H1 (cell line): Measurements from ENCODE around the gene P2RY8. TPM values are rescaled to one million over a fixed set of nuclear protein-coding genes. Genes with fewer than 3 reads are reported as not detected.

Source experiments
- BCL11A ChIP-seq, 2 experiments: IDR thresholded peaks; one replicate each; pipeline ENCODE4 v1.6.1; 2011; ENCODE audit warnings: low read depth in 2 of 2, low read length in 2 of 2, mild to moderate bottlenecking in 2 of 2
- GTF2F1 ChIP-seq: IDR thresholded peaks from 2 replicates; pipeline ENCODE4 v1.6.1; 2012; ENCODE audit warnings: low read depth, low read length, improper control_type of control experiment, borderline replicate concordance
- JUND ChIP-seq: IDR thresholded peaks from 2 replicates; pipeline ENCODE4 v1.6.1; 2011; ENCODE audit warnings: mild to moderate bottlenecking, improper control_type of control experiment, low read length
- KDM5A ChIP-seq: fragments of 200-600 bp; IDR thresholded peaks from 2 replicates; pipeline ENCODE4 v1.7.1; 2012; ENCODE audit warnings: mild to moderate bottlenecking, low read length, inconsistent platforms, mixed read lengths
- MAFK ChIP-seq: IDR thresholded peaks from 2 replicates; pipeline ENCODE4 v1.6.1; 2012; ENCODE audit warnings: low read depth, mild to moderate bottlenecking, improper control_type of control experiment, low read length
- polyA plus RNA-seq, 7 experiments: library from polyadenylated mRNA; depleted of rRNA in 3 of 7; stranded (reverse) in 5 of 7; unstranded in 2 of 7; fragments of >200 nt in 5 of 7; fragments of 200-250 nt in 2 of 7; gene quantifications; 1 replicate in 5 of 7; 2 replicates in 1 of 7; 4 replicates in 1 of 7; pipeline versions ENCODE4 v1.2.1 to v1.2.3, GENCODE V29; 2011 to 2013; ENCODE audit warnings: missing spikeins in 2 of 7, mixed read lengths in 2 of 7
- total RNA-seq: library from RNA; stranded (reverse); fragmentation: NEBNext Ultra II Directional; extraction: Animal tissue kit (Norgen Biotek cat#: 25700); gene quantifications from 2 replicates; pipeline ENCODE4 v1.2.1, GENCODE V29; 2021
- TF ChIP-seq, protein P1 (sequence below): IDR thresholded peaks from 2 replicates; pipeline ENCODE4 v1.6.1; 2011; ENCODE audit warnings: low read length, improper control_type of control experiment
- TF ChIP-seq, protein P2 (sequence below): IDR thresholded peaks from 2 replicates; pipeline ENCODE4 v1.6.1; 2012; ENCODE audit warnings: inconsistent platforms

Gene P2RY8
- total and polyA plus RNA-seq, 2 of the 8 experiments (the other 6 are each of a cell fraction or from before 2014, with no cell fraction given), result 0.09 to 0.15 TPM

DNA sequence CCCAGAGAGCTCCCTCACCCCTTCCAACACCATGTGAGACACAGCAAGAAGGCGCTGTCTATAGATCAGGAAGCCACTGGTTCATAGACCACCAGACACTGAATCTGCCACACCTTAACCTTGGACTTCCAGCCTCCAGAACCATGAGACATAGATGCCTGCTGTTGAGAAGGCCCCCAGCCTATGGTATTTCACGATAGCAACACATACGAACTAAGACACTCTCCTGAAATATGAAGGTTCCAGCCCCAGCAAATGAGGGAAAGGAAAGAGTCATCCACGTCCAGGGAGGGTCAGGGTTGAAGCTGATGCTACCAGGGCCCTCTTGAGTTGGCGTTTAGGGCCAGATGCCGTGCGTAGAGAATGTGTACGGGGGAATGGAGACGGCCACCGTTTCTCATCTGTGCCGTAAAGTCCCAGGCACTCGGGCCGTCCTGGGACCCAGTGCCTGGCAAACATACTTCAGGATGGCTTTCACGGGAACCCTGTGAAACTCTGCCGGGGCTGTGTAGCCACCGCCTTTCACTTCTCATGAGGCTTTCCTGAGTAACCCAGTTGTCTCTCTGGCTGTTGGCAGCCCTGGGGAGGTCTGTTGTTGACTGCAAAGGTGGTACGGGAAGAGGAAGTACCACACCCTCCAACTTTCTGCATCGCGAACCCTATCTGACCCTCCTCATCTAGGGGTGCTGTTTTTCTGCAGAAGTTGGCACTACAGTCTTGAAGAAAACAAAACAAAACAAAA is 17.7 kb upstream of the P2RY8 start (continued):
- TF ChIP-seq, protein P1, sequence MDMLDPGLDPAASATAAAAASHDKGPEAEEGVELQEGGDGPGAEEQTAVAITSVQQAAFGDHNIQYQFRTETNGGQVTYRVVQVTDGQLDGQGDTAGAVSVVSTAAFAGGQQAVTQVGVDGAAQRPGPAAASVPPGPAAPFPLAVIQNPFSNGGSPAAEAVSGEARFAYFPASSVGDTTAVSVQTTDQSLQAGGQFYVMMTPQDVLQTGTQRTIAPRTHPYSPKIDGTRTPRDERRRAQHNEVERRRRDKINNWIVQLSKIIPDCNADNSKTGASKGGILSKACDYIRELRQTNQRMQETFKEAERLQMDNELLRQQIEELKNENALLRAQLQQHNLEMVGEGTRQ, result no peak
- TF ChIP-seq BCL11A (IDR thresholded peaks at IDR 0.05; ENCODE audit: low read depth in 2 of 2, low read length in 2 of 2) (no peak), JUND (no peak), GTF2F1 (no peak), KDM5A (no peak), MAFK (no peak)
- TF ChIP-seq, protein P2, sequence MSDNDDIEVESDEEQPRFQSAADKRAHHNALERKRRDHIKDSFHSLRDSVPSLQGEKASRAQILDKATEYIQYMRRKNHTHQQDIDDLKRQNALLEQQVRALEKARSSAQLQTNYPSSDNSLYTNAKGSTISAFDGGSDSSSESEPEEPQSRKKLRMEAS, result no peak
- TF ChIP-seq, all 59 proteins: peak for 0
